HG02642 (cell line): ENCODE data around the gene MYL5.
"Not testable (repeated sequence)": the region's sequence is repeated elsewhere in the genome, so short reads cannot be mapped to it uniquely, and the experiment has no call there.

Experiments
- ATAC-seq: cut with Tn5 transposase; IDR thresholded peaks from one replicate; pipeline ENCODE4 v1.9.1; 2021; ENCODE audit warnings: mild to moderate bottlenecking; ENCODE audit not compliant: unreplicated experiment, poor library complexity

Gene MYL5

DNA sequence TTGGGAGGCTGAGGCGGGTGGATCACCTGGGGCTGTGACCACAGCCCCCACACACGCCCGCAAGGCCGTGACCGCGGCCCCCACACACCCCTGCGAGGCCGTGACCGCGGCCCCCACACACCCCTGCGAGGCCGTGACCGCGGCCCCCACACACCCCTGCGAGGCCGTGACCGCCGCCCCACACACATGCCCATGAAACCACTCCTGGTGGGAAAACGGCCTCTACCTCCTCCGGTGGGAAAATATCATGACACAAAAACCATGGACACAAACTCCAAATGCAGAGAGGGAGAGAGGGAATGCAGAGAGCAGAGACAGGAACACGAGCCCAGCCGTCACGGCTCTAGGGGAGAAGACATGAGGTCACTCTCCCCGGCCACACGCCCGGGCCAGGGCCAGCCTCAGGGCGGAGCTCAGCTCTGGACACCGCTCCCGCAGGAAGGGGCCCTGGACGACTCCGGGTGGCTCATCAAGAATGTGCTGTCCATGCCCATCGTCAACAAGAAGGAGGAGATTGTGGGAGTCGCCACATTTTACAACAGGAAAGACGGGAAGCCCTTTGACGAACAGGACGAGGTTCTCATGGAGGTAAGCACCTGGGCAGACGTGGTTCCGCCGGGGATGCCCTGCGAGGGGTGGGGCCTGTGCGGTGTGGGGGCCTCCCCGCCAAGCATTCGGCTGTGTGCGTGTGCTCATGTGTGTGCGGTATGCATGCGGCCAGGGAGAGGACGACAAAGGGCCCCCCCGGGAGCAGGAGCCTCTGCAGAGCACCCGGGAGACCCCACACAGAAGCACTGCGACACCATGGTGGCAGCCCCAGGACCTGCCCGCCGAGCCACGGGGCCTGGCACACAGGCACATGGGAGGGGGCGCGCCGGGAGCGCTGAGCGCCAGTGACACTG, 17.7 kb upstream of the MYL5 start:
- no peak for ATAC-seq

DNA sequence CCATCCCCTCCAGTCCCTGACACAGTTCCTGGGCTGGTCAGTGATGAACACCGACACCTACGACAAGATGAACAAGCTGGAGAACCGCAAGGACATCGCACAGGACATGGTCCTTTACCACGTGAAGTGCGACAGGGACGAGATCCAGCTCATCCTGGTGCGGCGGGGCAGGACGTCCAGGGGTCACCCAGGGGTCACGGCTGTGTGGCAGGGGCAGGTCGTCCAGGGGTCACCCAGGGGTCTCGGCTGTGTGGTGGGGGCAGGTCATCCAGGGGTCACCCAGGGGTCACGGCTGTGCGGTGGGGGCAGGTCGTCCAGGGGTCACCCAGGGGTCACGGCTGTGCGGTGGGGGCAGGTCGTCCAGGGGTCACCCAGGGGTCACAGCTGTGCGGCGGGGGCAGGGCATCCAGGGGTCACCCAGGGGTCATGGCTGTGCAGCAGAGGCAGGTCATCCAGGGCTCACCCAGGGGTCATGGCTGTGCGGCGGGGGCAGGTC, 17.0 kb upstream of the MYL5 start:
- no peak for ATAC-seq

DNA sequence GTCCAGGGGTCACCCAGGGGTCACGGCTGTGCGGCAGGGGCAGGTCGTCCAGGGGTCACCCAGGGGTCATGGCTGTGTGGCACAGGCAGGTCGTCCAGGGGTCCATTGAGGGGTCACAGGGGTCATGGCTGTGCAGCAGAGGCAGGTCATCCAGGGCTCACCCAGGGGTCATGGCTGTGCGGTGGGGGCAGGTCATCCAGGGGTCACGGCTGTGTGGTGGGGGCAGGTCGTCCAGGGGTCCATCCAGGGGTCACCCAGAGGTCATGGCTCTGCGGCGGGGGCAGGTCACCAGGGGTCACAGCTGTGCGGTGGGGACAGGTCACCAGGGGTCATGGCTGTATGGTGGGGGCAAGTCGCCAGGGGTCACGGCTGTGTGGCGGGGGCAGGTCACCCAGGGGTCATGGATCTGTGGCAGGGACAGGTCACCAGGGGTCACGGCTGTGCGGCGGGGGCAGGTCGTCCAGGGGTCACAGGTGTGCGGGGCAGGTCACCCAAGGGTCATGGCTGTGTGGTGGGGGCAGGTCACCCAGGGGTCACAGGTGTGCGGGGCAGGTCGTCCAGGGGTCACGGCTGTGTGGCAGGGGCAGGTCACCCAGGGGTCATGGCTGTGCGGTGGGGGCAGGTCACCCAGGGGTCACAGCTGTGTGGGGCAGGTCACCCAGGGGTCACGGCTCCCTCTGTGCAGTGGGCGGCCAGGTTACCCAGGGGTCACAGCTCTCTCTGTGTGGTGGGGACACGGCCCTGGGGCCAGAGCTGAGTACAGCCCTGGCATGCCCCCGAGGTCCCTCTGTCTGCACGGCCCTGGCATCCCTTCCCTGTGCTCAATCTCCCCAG, 16.3 kb upstream of the MYL5 start:
- ATAC-seq: no peak

DNA sequence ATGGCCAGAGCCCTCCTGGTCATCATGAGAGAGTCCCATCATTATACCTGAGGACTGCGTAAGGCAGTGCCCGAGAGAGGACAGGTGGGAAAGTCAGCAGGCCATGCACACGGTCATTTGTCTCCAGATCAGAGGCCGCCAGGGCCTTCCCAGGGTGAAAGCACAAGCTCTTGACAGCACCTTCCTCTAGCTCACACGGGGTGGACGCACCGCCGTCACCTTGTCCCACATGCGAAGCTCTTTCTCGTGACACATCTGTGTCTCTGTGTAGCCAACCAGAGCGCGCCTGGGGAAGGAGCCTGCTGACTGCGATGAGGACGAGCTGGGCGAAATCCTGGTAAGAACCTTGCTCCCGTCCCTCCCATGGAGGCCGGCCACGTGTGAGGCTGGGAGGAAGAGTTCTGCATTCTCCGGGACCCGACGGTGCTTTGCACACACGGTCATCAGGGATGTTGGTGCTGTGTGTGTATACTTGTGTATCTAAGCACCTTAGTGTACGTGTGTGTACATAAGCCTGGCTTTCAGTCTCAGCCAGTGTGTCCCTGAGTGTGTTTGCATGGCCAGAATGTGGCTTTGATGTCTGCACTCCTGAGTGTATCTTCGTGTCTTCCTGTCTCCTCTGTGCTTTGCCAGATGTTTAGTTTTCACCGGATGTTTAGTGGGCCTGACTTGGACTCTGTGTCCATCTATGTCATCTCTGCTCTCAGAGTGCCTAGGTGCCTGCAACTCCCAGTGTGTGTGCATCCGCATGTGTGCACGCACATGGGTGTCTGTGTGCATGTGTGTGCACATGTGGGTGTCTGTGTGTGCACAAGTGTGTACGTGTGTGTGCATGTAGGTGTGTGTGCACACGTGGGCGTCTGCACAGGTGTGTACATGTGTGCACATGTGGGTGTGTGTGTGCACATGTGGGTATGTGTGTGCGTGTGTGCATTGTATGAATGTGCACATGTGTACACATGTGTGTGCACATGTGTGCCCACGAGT, 15.4 kb upstream of the MYL5 start:
- no peak for ATAC-seq

DNA sequence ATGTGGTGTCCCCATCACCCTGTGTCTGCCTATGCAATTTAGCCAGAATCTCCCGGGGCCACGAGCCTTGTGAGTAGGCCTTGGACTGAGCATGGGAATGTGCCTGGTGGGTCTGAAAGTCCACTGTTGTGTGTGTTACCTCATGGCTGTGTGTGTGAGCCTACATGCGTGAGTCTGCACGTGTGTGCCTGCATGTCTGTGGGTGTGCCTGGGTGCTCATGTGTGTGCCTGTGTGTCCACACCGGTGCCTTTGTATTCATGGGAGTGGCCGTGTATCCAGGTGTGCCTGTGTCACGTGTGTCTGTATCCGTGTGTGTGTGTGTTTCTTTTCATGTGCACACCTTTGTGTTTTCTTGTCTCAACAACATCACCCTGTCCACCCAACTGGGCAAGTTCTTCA, 14.5 kb upstream of the MYL5 start:
- no peak for ATAC-seq

DNA sequence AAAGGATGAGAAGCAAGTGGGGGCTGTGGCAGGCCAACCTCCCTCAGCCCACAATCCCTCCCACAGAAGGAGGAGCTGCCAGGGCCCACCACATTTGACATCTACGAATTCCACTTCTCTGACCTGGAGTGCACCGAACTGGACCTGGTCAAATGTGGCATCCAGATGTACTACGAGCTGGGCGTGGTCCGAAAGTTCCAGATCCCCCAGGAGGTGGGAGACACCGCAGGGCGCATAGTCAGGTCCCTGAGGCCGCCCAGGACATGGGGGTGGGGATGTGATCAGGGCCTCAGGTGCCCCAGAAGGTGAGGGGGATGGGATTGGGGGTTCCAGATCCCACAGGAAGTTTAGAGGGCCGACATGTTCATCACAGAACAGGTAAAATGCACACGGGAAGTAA, 13.9 kb upstream of the MYL5 start:
- no peak for ATAC-seq

DNA sequence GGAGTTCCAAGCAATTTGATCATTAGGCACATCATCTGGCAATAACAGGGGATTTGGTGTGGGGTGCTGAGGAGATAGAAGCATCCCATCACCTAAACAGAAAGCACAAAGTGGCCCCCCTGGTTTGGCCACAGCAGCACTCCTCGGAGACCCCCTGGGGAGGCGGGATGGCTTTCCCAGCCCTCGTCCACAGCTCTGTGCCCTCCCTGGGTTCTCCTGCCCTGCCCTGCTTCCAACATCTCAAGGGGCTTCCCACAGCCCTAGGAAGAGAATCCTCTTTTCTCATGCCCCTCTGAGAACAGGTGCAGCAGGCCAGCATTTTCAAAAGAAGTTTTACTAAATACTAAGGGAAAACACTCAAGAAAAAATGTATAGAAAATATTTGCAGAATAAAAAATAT, 13.1 kb upstream of the MYL5 start:
- ATAC-seq: no peak

DNA sequence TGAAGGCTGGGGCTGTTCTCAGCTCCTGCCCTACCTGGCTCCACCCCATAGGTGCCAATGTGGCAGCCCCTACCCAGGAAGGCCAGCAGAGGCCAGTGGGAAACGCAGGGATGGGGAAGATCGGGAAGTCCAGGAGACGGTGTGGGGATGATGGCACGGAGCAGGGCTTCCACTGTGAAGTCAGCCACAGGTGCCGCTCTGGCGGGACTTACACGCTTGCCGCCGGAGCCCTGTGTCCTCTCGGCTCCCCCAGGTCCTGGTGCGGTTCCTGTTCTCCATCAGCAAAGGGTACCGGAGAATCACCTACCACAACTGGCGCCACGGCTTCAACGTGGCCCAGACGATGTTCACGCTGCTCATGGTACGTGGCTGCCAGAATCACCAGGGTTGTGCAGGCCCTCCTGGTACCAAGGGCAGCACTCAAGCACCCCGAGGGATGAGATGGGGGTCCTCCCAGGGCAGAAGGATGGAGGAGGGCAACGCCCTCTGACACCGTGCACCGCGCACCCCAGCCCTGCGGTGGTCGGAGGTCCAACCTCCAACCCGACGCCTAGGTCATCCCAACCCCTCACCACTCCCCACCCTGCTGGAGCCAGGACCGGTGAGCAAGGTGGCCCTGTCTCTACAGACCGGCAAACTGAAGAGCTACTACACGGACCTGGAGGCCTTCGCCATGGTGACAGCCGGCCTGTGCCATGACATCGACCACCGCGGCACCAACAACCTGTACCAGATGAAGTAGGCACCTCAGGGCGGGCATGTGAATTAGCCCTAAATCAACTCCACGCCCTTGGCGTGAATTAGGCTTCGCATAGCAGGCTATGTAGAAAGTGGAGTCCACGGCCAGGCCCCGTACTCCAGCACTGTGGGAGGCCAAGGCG, 12.2 kb upstream of the MYL5 start:
- ATAC-seq: no peak

DNA sequence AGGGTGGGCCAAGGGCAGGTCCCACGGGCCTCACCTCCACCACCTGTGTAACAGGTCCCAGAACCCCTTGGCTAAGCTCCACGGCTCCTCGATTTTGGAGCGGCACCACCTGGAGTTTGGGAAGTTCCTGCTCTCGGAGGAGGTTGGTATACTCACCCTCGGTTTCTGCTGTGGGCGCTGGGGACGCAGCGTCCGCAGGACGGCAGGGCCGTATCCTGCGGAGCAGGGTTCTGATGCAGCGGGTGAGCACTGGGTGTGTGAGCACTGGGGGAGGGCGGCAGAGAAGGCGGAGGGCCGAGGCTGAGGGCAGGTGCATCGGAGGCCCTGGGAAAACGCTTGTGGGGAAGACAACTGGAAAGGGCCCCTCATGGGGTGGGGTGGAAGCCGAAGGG, 11.3 kb upstream of the MYL5 start:
- ATAC-seq: no peak

DNA sequence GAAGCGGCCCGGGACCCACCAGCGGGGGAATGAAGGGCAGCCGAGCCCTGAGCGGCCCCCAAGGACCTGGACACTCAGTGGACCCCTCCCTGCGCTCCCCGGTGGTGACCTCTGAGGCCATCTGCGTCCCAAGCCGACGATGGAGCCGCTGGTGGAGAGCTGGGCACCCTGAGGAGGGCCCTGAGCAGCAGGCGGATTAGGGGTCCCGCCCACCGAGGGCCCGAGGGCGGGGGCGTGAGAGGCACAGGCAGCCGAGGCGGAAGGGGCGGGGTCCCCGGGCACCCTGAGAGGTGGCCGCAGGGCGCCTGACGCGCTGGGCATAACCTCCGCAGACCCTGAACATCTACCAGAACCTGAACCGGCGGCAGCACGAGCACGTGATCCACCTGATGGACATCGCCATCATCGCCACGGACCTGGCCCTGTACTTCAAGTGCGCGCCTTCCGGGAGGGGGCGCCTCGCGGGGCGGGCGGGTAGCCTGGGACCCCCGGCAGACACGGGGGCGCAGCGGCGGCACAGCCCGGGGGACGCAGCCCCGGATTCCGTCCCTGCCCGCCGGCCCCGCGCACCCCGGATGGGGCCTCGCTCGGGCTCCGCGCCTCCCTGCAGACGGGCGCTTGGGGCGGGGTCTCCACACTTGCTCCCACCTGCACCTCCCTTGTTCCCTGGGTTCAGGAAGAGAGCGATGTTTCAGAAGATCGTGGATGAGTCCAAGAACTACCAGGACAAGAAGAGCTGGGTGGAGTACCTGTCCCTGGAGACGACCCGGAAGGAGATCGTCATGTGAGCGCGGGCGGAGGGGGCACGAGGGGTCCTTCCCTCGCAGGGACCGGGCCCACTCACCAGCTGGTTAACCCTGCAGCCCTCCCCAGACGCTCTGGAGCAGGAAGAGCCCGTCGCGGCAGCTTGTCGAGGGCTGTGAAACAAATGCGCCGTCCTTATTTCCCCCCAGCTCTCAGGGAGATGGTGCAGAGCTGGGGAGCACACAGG, 10.6 kb upstream of the MYL5 start:
- peak; percentile 71 for ATAC-seq

DNA sequence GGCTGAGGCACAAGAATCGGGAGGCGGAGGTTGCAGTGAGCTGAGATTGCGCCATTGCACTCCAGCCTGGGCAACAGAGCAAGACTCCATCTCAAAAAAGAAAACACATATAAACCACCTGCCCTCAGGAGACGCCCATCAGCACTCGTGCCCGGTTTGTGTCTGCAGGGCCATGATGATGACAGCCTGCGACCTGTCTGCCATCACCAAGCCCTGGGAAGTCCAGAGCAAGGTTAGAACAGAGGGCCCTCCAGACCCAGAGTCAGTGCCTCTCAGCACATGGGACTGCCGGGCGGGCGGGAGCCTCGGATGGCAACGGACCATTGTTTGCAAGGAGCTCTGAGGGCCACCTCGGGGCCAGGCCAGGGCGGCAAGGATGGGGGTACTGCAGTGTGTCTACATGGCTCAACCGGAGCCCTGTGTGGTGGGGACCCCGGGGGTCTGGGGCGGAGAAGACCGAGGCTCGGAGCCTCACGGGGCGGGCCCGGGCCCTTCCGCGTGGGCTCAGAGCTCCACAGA, 9.6 kb upstream of the MYL5 start:
- no peak for ATAC-seq

DNA sequence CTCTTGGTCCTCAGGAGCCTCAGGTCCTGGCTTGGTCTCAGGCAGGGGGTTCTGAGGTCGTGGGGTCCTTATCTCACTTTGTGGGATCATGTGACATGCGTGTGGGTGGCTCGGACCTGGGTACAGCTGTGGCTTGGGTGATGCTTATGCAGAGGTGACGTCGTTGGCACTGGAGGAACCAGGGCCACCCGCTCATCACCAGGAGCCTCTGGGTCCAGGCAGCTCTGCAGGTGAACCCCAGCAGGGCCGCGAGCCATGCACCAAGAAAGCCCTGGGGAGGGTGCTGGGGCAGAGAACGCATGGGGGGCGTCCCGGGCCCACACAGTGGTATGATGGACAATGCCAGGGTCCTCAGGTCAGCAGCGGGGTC, 9.0 kb upstream of the MYL5 start:
- no peak for ATAC-seq

DNA sequence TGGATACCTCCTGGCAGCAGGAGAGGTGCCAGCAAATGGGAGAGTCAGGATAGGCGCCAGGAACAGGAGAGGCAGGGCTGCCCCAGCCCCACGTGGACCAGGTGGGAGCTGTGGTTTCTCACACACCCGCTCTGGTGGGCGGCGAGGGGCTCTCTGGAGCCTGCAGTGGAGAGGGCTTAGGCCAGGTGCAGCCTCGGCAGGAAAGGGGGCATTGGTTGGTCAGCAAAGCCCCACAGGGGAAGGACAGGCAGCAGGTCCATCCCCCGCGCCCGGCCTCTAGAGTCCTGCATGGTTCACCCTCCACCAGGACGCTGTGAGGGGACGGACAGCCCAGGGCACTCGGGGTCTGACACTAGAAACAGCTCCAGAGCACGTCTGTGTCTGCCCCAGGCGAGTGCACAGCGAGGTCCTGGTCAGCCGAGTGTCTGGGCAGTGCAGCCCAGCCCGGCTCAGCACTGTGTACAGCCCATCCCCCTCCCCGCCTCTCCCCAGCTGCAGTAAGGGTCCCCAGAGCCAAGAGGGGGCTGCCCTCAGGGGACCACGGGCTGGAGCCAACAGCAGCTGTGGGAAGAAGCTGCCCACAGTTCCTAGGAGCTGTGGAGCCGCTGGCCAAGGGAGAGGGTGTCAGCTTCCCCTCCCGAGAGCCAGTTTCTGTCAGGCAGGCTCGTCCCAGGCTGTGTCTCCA, 8.4 kb upstream of the MYL5 start:
- no peak for ATAC-seq

DNA sequence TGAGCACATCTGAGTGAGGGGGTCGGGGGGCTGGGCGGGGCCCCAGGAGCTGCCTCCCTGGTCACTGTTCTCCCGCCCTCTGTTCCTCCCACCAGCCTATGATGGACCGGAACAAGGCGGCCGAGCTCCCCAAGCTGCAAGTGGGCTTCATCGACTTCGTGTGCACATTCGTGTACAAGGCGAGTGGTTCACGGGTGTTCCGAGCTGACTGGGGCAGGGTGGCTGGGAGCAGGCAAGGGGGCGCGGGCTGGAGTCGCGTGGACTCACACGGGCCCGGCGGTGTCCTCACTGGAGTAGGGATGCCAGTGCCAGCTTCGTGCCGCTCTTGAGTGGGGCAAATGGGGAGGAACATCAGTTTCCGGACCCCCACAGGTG, 7.9 kb upstream of the MYL5 start:
- no peak for ATAC-seq

DNA sequence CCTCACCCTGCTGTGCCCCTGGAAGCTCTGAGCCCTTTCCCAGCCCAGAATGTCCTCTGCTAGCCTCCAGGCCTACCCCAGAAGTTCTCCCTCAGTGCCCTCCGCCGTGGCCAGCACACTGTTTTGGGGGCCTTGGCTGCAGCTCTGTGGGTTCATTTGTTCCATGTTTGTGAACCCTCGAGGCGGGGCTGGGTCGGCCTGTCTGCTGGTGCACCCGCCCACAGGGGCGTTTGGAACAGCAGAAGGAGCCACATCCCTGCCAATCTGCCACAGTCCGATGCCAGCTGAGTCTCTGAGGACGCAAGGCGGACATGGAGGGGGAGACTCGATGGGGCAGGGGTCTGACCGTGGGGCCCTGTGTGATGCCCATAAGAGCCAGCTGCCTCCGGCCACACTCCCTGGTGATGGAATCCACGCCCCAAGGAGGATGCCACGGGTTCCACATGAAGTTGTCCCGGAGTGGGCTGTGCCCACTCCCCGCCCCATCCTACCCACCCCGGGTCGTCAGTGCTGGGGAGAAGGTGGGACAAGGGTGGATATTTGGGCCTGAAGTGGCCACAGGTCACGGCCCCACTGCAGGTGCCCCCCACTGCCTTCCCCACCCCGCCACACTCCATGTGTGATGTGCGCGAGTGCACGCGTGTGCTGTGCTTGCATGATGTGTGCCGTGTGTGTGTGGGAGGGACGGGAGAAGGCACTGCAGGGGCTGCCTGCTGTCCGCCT, 7.4 kb upstream of the MYL5 start:
- no peak for ATAC-seq

DNA sequence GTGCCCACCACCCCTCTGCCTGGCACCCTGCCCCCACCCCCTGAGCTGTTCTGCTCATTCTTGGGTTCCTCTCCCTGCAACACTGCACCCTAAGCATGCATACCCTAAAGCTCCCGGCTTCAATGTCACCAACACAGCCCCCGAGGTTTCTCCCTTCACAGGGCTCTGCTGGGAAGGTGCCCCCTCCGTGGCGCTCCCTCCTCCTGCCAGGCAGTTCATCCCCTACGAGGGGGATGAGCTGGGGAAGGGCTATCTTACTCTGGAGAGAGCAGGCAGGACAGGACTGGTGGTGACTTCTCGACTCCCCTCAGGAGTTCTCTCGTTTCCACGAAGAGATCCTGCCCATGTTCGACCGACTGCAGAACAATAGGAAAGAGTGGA, 6.8 kb upstream of the MYL5 start:
- ATAC-seq: no peak

DNA sequence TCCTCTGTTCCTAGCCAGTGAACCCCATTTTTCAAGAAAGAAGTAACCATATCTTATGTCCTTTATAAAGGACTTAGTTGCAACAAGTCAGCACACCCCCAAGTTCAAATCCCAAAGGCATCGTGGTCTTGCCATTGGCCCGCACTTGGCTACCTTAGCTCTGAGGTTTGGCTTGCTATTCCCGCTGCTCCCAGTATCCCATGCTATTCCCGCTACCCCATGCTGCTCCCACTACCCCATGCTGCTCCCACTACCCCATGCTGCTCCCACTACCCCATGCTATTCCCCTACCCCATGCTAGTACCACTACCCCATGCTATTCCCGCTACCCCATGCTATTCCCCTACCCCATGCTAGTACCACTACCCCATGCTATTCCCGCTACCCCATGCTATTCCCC, 6.1 kb upstream of the MYL5 start:
- not testable (repeated sequence) for ATAC-seq
